Loucy (cell line): ENCODE measurements around the gene FGF12.

Source experiments
- CTCF ChIP-seq: fragments of 200-600 bp; sonication (generic); conservative IDR thresholded peaks from 2 replicates; pipeline ENCODE4 v1.5.1; 2014; ENCODE audit warnings: mild to moderate bottlenecking, antibody characterized with exemption, low read length
- EZH2phosphoT487 ChIP-seq: fragments of 200-600 bp; IDR thresholded peaks from 2 replicates; pipeline ENCODE4 v1.6.1; 2018; ENCODE audit warnings: antibody characterized with exemption, mild to moderate bottlenecking, moderate library complexity, borderline replicate concordance

- no peak for TF ChIP-seq CTCF
- no peak for TF ChIP-seq EZH2phosphoT487
Observed at GRCh38 chr3:192505731-192506130, 221.6 kb downstream of the FGF12 start.
